Measurements from ENCODE around the gene C1orf174.
A peak's percentile ranks its signal among the peaks of the same experiment; 100 is the strongest.

C1orf174 gene

GRCh38 chr1:3909615-3910014 is 9.5 kb upstream of the C1orf174 start:
- no peak for DNase-seq (ENCODE audit: low spot score)

DNA sequence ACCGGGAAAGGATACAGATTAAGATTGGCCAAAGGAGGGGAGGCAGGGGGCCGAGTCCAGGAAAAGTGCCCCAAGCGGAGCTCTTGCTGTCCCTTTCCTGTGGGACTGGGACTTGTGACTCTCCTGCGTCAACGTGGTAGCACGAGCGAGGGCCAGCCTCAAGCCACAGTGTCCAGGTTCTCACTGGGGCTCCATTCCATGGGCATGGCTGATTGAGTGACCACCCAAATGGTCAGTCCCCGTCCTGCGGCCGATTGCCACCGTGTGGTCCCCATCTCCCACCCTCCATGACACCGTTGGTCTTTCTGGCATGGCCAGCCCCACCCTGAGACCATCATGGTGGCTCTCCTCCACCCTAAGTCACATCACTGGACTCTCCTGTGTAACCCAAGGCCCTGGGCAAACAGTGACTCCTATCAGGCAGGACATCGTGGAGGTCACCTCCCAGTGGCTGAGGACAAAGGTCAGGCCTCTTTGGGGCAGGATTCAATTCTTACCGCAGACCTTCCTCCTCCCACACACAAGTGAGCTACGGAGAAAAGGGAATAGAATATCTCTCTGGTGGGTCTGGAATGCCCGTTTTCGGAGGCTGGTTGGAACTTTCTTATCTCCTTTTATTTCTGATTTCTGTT is 8.9 kb upstream of the C1orf174 start:
- DNase-seq (ENCODE audit: low spot score): no peak

DNA sequence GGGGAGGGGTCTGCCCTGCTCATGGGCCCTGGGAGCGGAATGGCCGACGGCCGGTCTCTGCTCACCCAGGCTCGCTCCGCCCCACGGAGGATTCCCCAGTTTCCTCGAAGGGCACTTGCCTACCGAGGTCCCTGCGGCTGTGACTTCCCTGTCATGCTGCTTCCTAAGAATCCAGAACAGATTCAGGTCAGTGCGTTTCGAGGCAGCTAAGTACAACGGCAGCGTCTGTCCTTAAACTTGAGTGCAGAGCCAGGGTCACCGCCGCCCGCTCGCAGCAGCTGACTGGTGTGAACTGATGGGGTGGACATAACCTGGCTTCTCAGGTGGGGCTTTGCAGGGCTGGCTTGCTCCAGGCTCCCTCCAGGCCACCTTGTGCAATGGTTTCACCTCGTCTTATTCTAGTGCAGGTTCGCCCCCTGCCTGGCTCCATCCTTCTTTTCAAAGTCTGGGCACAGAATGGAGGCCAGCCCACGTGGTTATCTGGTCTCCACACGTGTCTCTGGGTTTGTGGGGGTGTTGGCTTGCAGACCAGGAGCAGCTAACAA is 7.6 kb upstream of the C1orf174 start:
- no peak for DNase-seq (ENCODE audit: low spot score)

- no peak for DNase-seq (ENCODE audit: low spot score)
Measured at GRCh38 chr1:3907031-3907534, 7.0 kb upstream of the C1orf174 start.

- DNase-seq (ENCODE audit: low spot score): no peak
Measured at GRCh38 chr1:3906672-3907020, 6.6 kb upstream of the C1orf174 start.

GRCh38 chr1:3905953-3906671 is 6.0 kb upstream of the C1orf174 start:
- DNase-seq (ENCODE audit: low spot score): no peak

DNA sequence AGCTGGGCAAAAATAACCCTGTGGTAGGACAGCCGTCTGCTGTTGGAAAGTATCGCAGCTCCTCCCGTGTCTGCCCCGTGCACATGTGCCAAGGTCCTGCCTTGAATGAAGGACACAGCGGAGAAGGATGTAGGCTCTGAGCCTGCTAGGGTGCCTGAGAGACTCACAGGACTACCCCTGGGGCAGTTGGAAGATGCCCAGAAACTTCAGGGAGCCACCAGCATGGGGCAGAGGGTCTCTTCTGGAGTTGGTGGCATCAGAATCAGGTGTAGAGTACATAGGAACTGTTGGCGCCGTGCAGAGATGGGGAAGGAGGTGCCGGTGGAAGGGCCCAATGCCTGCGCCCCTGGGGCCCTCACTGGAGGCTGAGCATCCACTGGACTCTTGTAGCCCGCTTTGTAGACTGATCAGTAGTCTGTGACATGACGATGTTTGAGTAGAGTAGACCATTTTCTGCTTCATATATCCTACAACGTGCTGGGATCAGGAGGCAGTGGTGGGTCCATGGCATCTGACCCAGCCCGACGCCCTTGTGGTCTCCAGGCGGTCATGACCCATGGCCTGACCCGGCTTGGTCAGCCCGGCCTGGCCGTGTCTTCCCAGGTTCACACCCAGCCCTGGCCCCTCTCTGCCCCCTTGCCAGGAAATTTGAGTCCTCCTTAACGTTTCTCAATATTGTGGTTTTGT is 5.3 kb upstream of the C1orf174 start:
- no peak for DNase-seq (ENCODE audit: low spot score)

- no peak for DNase-seq (ENCODE audit: low spot score)
Measured at GRCh38 chr1:3904843-3905185, 4.7 kb upstream of the C1orf174 start.

GRCh38 chr1:3904006-3904842 is 4.2 kb upstream of the C1orf174 start:
- no peak for DNase-seq (ENCODE audit: low spot score)

DNA sequence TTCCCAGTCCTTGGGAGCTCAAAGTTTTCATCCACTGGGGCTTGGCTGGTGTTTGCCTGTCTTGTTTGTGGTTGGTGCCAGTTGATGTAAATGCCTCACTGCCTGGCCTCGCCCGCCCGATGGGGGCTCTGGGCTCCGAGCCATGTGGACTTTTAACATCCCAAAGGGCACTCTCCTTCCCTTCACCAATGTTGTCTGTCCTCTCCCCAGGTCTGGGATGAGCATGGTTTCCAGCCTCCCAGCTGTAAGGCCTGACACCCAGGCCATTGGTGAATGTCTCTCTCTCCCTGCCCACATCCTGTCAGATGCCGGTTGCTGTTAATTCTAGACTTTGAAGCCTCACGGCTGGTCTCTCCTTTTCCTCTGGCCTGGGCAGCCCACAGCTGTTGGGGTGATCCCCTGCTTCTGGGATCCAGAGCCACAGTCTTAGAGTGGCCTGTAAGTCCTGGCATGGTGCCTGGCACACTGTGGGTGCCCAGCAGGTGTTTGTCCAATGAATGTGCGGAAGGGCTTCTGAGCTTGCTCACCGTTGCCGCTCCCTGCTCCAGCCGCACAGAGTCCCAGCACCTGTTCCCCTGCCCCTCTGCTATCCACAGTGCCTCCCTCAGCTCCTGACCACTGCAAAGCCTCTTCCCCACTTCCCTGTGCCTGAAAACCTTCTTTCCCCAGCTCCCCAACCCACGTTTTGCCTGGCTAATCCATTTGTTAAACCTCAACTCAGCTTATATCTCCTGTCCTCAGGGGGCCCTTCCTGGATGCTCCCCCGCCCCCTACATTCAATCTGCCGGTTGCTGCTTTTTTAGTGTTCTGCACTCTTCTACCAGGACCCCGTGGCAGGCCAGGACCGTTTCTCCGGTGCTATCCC is 3.3 kb upstream of the C1orf174 start:
- DNase-seq (ENCODE audit: low spot score): peak; percentile 35

- peak; percentile 25 for DNase-seq (ENCODE audit: low spot score)
Measured at GRCh38 chr1:3902571-3903091, 2.6 kb upstream of the C1orf174 start.

GRCh38 chr1:3902111-3902511 is 2.0 kb upstream of the C1orf174 start:
- no peak for DNase-seq (ENCODE audit: low spot score)

DNA sequence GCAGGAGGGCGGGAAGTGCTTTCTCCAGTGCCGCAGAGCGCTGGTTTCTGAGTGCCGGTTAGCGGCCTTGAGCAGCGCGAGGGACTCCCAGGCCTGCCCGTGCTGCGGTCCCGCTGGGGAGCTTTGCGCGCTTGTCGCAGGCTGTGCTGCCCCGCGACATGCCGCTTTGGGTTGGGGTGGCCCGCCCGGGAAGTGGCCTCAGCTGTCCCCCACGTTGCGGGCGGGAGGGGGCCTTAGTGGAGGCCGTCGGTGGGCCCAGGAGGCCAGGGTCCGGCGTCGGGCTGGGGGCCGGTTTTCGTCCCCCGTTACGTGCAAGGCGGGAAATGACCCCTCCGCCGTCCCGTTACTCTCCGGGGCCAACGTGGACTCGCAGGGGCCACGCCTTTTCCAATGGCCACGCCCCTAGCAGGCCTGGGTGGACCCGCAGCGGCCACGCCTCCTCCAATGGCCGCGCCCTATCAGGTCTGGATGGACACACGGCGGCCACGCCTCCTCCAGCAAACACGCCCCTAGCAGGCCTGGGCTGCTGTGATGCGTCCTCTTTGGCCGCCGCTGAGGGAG is 977 bp upstream of the C1orf174 start:
- peak; percentile 97 for DNase-seq (ENCODE audit: low spot score)

DNA sequence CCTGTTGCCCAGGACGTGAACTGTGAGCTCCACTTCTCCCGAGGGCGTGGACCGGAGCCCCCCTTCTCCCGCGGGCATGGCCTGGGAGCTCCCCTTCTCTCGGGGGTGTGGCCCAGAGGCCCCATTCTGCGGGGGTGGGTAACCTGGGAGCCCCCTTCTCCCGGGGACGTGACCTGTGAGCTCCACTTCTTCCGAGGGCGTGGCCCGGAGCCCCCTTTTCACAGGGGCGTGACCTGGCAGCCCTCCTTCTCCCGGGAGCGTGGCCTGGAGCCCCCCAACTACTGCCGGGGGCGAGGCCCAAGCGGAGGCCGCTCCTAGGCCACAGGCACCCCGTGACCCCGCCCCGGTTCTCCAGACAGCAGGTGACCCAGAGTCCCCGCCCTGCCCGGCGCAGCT is 320 bp downstream of the C1orf174 start:
- no peak for DNase-seq (ENCODE audit: low spot score)

DNA sequence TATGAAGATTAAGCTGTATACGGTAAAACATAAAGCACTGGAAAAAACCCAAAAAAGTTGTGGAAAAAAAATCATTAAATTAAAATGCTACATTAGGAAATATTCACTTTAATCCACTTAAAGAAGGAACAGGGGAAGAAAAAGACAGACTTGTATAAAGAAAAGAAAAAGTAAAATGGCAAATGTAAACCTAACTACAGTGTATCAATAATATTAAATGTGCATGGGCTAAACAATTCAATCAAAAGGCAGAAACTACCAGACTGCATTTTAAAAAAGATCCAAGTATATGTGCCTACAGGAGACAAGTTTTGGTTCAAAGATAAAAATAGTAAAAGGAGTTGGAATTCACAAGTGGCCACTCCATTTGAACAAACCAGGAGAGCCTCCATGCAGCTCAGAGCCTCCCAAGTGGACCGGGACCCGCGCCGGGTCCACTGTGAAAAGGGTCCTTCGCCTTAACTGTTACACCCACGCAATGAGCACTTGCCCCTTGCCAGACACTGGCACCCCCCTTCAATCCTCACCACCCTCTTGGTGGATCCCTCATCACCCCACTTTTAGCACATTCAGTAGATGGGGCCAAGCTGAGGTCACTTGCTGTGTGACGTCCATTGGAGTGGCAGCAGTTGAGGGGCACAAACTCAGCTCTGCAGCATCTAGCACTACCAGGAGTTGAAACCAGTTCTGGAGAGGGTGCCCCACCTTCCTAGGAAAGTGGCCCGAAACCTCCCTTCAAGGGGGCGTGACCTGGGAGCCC is 898 bp downstream of the C1orf174 start:
- peak; percentile 21 for DNase-seq (ENCODE audit: low spot score)

DNA sequence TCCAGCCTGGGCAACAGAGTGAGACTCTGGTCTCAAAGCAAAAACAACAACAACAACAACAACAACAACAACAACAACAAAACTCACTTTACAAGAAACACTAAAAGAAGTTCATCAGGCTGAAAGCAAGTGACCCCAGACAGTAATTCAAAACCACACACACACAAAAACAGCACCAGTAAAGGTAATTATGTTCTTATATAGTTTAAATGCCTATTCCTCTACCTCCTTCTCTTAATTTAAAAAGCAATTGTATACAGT is 1.7 kb downstream of the C1orf174 start:
- no peak for DNase-seq (ENCODE audit: low spot score)

DNA sequence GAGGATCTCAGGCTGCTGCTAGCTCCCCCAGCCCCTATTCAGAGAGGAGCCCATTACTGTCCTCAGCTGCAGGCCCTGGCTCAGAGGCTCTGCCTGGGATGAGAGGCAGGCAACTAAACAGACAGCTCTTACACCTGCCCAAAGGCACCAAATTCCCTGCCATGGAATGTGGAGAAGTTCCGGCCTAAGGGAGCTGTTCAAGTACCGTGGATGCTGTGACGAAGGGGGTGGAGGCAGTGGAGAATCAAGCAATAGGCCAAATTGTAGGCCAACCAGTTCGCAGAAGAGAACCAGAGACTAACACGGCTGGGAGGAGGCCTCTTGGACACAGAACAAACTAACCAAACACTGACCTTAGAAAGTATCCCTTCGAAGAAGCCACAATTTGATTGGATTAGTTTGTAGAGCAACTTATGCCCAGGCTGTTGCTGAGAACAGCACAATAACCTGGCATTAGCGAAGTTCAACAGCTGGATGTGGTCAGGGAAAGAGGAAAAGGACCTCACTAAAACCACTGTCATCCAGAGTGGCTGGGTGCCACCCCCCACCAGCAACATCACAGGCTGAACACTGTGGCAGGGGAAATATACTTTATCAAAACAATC is 3.6 kb downstream of the C1orf174 start:
- DNase-seq (ENCODE audit: low spot score): no peak

DNA sequence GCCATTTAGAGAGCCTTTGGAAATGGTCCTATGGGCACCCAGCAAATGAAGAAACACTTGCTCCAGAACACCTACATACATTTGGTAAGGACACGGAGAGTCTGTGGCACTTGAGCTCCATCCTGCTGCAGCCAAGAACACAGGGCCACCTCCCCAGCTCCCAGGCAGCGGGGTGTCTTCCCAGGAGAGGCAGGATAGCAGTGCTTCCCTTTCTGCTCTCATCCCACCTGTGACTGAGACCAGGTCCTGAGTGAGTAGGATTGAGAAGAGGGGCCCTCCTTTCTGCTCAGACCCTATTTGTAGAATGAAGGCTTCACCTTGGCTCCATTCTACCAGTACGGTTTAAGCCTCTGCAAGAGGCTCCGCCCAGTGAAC is 4.1 kb downstream of the C1orf174 start:
- no peak for DNase-seq (ENCODE audit: low spot score)

GRCh38 chr1:3895279-3895950 is 4.7 kb downstream of the C1orf174 start:
- no peak for DNase-seq (ENCODE audit: low spot score)

Measured in kidney tubule cell (primary cell).